Measurements from ENCODE around the gene PPM1E.

Gene PPM1E

GRCh38 chr17:58993311-58993710 is 237.7 kb downstream of the PPM1E start:
- no peaks in the 10 kb centered on the region for H3K9me3 ChIP-seq (ENCODE audit: control insufficient read depth in 2 of 2, low read length in 2 of 2)
- H3K27ac ChIP-seq (ENCODE audit: low read length): no peak overlapping the region
- no peak overlapping the region for H3K4me3 ChIP-seq (ENCODE audit: low read length in 2 of 2)
- no peak overlapping the region for H3K9ac ChIP-seq (ENCODE audit: low read length in 2 of 2)
- H3K27me3 ChIP-seq (ENCODE audit: control insufficient read depth in 1 of 2, insufficient read depth in 2 of 2, low read length in 2 of 2): no peaks in the 10 kb centered on the region
- peaks cover 2% of the 10 kb centered on the region for H3K4me1 ChIP-seq (ENCODE audit: control insufficient read depth, insufficient read depth, low read length)
- H3K36me3 ChIP-seq (ENCODE audit: control insufficient read depth in 2 of 2, insufficient read depth in 2 of 2, low read length in 2 of 2): peaks cover 2 to 6% of the 10 kb centered on the region in 2 donors

DNA sequence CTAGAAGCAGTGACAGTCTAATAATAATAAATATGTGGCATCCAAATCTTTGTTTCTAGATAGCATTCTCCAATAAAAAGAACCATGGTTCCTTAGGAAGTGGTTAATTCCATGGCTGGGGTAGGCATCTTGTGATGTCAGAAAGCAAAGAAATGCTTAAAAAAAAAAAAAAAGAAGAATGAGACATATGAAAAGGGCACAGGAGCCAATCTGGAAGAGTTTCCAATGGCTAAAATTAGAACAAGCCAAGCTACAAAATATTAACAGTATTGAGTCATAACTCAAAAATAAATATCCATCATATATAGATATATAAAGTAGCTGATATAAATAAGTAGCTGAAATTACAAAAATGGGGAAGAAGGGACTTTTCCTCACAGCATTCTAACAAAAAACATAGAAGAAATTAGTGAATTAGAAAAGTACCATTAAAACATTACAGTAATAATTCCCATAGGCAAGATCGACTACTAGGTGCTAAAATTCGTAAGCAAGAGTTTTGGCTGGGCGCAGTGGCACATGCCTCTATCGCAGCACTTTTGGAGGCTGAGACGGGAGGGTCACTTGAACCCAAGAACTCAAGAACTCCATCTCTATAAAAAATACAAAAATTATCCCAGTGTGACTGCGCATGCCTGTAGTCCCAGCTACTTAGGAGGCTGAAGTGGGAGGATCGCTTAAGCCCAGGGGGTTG is 239.7 kb downstream of the PPM1E start:
- no peak overlapping the region for H3K4me3 ChIP-seq (ENCODE audit: low read length in 2 of 2)
- peaks cover 2% of the 10 kb centered on the region for H3K4me1 ChIP-seq (ENCODE audit: control insufficient read depth, insufficient read depth, low read length)
- no peaks in the 10 kb centered on the region for H3K9me3 ChIP-seq (ENCODE audit: control insufficient read depth in 2 of 2, low read length in 2 of 2)
- no peaks in the 10 kb centered on the region for H3K27me3 ChIP-seq (ENCODE audit: control insufficient read depth in 1 of 2, insufficient read depth in 2 of 2, low read length in 2 of 2)
- peaks cover 5 to 12% of the 10 kb centered on the region in 2 donors for H3K36me3 ChIP-seq (ENCODE audit: control insufficient read depth in 2 of 2, insufficient read depth in 2 of 2, low read length in 2 of 2)
- no peak overlapping the region for H3K27ac ChIP-seq (ENCODE audit: low read length)
- H3K9ac ChIP-seq (ENCODE audit: low read length in 2 of 2): no peak overlapping the region

- Histone ChIP-seq H3K4me1 (ENCODE audit: control insufficient read depth, insufficient read depth, low read length) (peaks cover 2% of the 10 kb centered on the region), H3K27me3 (ENCODE audit: control insufficient read depth in 1 of 2, insufficient read depth in 2 of 2, low read length in 2 of 2) (no peaks in the 10 kb centered on the region), H3K9me3 (ENCODE audit: control insufficient read depth in 2 of 2, low read length in 2 of 2) (no peaks in the 10 kb centered on the region), H3K9ac (ENCODE audit: low read length in 2 of 2) (no peak overlapping the region), H3K4me3 (ENCODE audit: low read length in 2 of 2) (no peak overlapping the region), H3K27ac (ENCODE audit: low read length) (no peak overlapping the region), H3K36me3 (ENCODE audit: control insufficient read depth in 2 of 2, insufficient read depth in 2 of 2, low read length in 2 of 2) (peaks cover 5 to 17% of the 10 kb centered on the region in 2 donors)
These were observed 241.3 kb downstream of the PPM1E start for GRCh38 chr17:58996968-58997367.

DNA sequence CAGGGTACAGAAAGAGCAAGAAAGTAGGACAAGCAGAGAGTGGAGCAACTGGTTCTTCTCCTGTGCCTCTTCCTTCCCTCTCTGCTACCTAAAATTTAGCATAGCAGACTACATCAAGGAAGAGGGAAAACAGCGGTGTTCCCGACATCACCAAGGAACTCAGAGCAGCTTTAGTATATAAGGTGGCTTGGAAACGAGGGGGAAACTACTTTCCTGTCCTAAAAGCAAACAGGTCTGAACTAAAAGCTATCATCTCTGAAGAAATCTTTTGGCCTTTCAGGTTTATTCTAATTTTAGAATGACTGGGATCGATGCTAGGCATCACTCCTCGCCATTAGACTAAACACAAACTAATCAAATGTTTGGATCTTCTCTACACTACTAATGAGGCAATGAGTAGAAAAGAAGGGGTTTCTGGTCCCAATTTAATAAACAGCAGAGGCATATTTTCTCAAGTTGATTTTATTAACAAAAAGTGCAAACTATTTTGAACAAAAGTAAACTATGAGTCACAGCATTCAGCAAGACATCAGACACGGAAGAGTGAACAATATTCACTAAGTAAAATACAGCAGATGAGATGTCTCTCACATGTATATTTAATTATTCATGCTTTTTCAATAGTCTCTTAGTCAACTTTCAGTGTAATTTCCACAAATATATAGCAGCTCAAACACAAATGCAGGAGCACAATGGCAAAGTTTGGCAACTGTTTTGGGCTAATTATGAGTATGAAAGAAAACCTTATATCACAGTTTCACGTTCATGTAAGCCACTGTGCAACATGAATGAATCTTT is 242.3 kb downstream of the PPM1E start:
- no peaks in the 10 kb centered on the region for H3K9me3 ChIP-seq (ENCODE audit: control insufficient read depth in 2 of 2, low read length in 2 of 2)
- peaks cover 5 to 17% of the 10 kb centered on the region in 2 donors for H3K36me3 ChIP-seq (ENCODE audit: control insufficient read depth in 2 of 2, insufficient read depth in 2 of 2, low read length in 2 of 2)
- no peaks in the 10 kb centered on the region for H3K4me1 ChIP-seq (ENCODE audit: control insufficient read depth, insufficient read depth, low read length)
- H3K27me3 ChIP-seq (ENCODE audit: control insufficient read depth in 1 of 2, insufficient read depth in 2 of 2, low read length in 2 of 2): no peaks in the 10 kb centered on the region
- no peak overlapping the region for H3K27ac ChIP-seq (ENCODE audit: low read length)
- H3K4me3 ChIP-seq (ENCODE audit: low read length in 2 of 2): no peak overlapping the region
- H3K9ac ChIP-seq (ENCODE audit: low read length in 2 of 2): no peak overlapping the region

DNA sequence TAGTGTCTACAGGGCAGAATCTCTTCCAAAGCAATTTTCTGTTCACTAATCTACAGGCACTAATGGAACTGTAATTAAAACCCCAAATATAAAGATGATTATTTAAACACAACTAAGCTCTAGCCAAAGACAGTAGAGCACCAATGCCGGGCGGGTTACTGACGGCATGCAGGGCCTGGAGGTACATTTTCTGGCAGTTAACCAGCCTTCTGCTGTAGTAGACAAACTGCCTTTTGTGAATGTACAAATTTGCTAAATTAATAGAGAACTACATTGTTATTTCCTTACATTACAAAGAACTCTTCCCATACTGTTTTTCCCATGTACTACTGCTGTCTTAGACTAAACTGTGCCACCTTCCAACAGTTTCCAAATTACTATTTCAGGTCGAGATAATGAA is 243.2 kb downstream of the PPM1E start:
- H3K4me3 ChIP-seq (ENCODE audit: low read length in 2 of 2): no peak overlapping the region
- no peaks in the 10 kb centered on the region for H3K27me3 ChIP-seq (ENCODE audit: control insufficient read depth in 1 of 2, insufficient read depth in 2 of 2, low read length in 2 of 2)
- no peak overlapping the region for H3K9ac ChIP-seq (ENCODE audit: low read length in 2 of 2)
- H3K9me3 ChIP-seq (ENCODE audit: control insufficient read depth in 2 of 2, low read length in 2 of 2): no peaks in the 10 kb centered on the region
- H3K4me1 ChIP-seq (ENCODE audit: control insufficient read depth, insufficient read depth, low read length): no peaks in the 10 kb centered on the region
- no peak overlapping the region for H3K27ac ChIP-seq (ENCODE audit: low read length)
- peaks cover 3 to 17% of the 10 kb centered on the region in 2 donors for H3K36me3 ChIP-seq (ENCODE audit: control insufficient read depth in 2 of 2, insufficient read depth in 2 of 2, low read length in 2 of 2)

DNA sequence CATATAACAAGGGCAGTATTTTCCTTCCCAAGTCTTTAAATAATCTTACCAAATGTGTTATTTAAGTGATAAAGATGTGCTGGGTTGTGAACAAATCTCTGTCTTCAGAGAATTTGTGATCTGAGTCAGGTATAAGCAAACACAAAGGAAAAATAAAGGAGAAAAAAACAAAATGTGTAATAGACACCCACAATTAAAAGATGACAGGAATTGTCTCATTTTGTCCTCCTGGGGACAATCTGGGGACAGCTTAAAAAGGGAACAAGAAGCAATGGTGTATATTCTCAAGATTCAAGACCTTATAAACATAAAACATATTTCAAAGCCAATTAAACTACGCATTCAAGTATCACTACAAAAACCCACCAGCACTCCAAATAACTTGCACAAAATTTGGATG is 243.8 kb downstream of the PPM1E start:
- Histone ChIP-seq H3K27me3 (ENCODE audit: control insufficient read depth in 1 of 2, insufficient read depth in 2 of 2, low read length in 2 of 2) (no peaks in the 10 kb centered on the region), H3K27ac (ENCODE audit: low read length) (no peak overlapping the region), H3K36me3 (ENCODE audit: control insufficient read depth in 2 of 2, insufficient read depth in 2 of 2, low read length in 2 of 2) (peaks cover 3 to 17% of the 10 kb centered on the region in 2 donors), H3K4me3 (ENCODE audit: low read length in 2 of 2) (no peak overlapping the region), H3K4me1 (ENCODE audit: control insufficient read depth, insufficient read depth, low read length) (no peaks in the 10 kb centered on the region), H3K9ac (ENCODE audit: low read length in 2 of 2) (no peak overlapping the region), H3K9me3 (ENCODE audit: control insufficient read depth in 2 of 2, low read length in 2 of 2) (no peaks in the 10 kb centered on the region)

DNA sequence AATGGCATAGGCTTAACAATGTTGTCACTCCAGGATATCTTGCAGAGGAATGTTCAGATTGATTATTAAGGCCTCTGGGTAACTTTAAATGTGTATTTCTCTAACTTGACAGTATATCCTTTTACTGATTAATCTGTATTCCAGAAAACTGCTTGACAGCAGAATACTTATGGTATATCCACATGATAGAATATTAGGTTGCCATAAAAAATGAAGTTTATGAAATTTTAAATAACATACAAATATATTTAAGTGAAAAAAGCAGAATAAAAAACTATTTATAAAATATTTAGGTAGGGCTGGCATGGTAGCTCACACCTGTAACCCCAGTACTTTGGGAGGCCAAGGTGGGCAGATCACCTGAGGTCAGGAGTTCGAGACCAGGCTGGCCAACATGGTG is 244.4 kb downstream of the PPM1E start:
- no peaks in the 10 kb centered on the region for H3K9me3 ChIP-seq (ENCODE audit: control insufficient read depth in 2 of 2, low read length in 2 of 2)
- no peak overlapping the region for H3K27ac ChIP-seq (ENCODE audit: low read length)

GRCh38 chr17:59001158-59001814 is 245.6 kb downstream of the PPM1E start:
- Histone ChIP-seq H3K27ac (ENCODE audit: low read length) (no peak overlapping the region), H3K9me3 (ENCODE audit: control insufficient read depth in 2 of 2, low read length in 2 of 2) (no peaks in the 10 kb centered on the region), H3K9ac (ENCODE audit: low read length in 2 of 2) (no peak overlapping the region), H3K36me3 (ENCODE audit: control insufficient read depth in 2 of 2, insufficient read depth in 2 of 2, low read length in 2 of 2) (peaks cover 3 to 17% of the 10 kb centered on the region in 2 donors), H3K4me3 (ENCODE audit: low read length in 2 of 2) (no peak overlapping the region), H3K4me1 (ENCODE audit: control insufficient read depth, insufficient read depth, low read length) (no peaks in the 10 kb centered on the region), H3K27me3 (ENCODE audit: control insufficient read depth in 1 of 2, insufficient read depth in 2 of 2, low read length in 2 of 2) (no peaks in the 10 kb centered on the region)

More for the DNA sequence above, 244.4 kb downstream of the PPM1E start:
- H3K4me1 ChIP-seq (ENCODE audit: control insufficient read depth, insufficient read depth, low read length): no peaks in the 10 kb centered on the region
- no peak overlapping the region for H3K4me3 ChIP-seq (ENCODE audit: low read length in 2 of 2)
- H3K9ac ChIP-seq (ENCODE audit: low read length in 2 of 2): no peak overlapping the region
- no peaks in the 10 kb centered on the region for H3K27me3 ChIP-seq (ENCODE audit: control insufficient read depth in 1 of 2, insufficient read depth in 2 of 2, low read length in 2 of 2)
- H3K36me3 ChIP-seq (ENCODE audit: control insufficient read depth in 2 of 2, insufficient read depth in 2 of 2, low read length in 2 of 2): peaks cover 3 to 17% of the 10 kb centered on the region in 2 donors

- no peak overlapping the region for H3K4me3 ChIP-seq (ENCODE audit: low read length in 2 of 2)
- no peak overlapping the region for H3K27ac ChIP-seq (ENCODE audit: low read length)
- H3K9me3 ChIP-seq (ENCODE audit: control insufficient read depth in 2 of 2, low read length in 2 of 2): no peaks in the 10 kb centered on the region
- H3K36me3 ChIP-seq (ENCODE audit: control insufficient read depth in 2 of 2, insufficient read depth in 2 of 2, low read length in 2 of 2): peaks cover 3 to 17% of the 10 kb centered on the region in 2 donors
- no peak overlapping the region for H3K9ac ChIP-seq (ENCODE audit: low read length in 2 of 2)
- H3K4me1 ChIP-seq (ENCODE audit: control insufficient read depth, insufficient read depth, low read length): no peaks in the 10 kb centered on the region
- H3K27me3 ChIP-seq (ENCODE audit: control insufficient read depth in 1 of 2, insufficient read depth in 2 of 2, low read length in 2 of 2): no peaks in the 10 kb centered on the region
These were observed 246.5 kb downstream of the PPM1E start for GRCh38 chr17:59002126-59002525.

DNA sequence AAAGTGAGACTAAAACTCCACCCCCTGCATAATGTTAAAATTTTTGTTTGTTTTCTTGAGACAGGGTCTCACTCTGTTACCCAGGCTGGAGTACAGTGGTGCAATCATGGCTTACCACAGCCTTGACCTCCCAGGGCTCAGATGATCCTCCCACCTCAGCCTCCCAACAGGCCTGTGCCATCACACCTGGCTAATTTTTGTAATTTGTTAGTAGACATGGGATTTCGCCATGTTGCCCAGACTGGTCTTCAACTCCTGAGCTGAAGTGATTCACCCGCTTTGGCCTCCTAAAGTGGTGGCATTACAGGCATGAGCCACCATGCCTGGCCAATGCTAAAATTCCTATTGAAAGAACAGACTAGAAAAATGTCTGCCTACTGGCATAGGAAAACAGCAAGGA is 247.2 kb downstream of the PPM1E start:
- H3K27me3 ChIP-seq (ENCODE audit: control insufficient read depth in 1 of 2, insufficient read depth in 2 of 2, low read length in 2 of 2): no peaks in the 10 kb centered on the region
- H3K27ac ChIP-seq (ENCODE audit: low read length): no peak overlapping the region
- H3K4me3 ChIP-seq (ENCODE audit: low read length in 2 of 2): no peak overlapping the region
- no peaks in the 10 kb centered on the region for H3K9me3 ChIP-seq (ENCODE audit: control insufficient read depth in 2 of 2, low read length in 2 of 2)
- H3K4me1 ChIP-seq (ENCODE audit: control insufficient read depth, insufficient read depth, low read length): no peaks in the 10 kb centered on the region
- H3K9ac ChIP-seq (ENCODE audit: low read length in 2 of 2): no peak overlapping the region
- peaks cover 5 to 14% of the 10 kb centered on the region in 2 donors for H3K36me3 ChIP-seq (ENCODE audit: control insufficient read depth in 2 of 2, insufficient read depth in 2 of 2, low read length in 2 of 2)
